Activated T-cell treated with anti-CD3 and anti-CD28 coated beads for 48 hours (primary cell): ENCODE results near the gene OR2V1.
"Not testable (repeated sequence)": the region's sequence is repeated elsewhere in the genome, so short reads cannot be mapped to it uniquely, and the experiment has no call there.

ENCODE experiments used
- DNase-seq: peaks from one replicate; pipeline ENCODE4 v3.0.0-alpha.2; 2020; ENCODE audit warnings: low read depth

Gene OR2V1

DNA sequence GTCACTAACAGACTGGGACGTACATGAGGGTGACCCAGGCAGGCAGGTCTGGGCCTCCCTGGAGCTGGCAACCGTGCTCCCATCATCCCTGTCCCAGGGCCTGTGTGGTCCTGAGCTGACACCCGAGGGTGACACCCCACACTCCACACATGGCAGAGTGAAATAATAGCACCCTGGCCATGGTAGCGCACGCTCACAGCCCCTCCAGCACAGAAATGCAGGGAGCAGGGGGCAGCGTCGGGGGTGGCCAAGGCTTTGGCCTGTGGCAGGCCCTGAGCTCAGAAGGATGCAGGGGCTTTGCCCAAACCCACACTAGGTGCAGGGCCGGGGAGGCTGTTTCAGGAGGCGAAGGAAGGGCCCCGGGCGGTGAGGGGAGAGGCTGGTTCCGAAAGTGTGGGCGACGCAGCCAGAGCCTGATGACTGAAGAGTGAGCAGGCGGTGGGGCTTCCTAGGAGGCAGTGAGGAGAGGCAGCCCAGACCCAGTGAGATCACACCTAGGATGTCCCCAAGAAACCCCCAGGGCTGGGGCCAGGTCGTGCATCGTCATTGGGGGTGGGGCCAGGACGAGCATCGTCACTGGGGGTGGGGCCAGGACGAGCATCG is 29.3 kb upstream of the OR2V1 start:
- DNase-seq: peak; percentile 79

DNA sequence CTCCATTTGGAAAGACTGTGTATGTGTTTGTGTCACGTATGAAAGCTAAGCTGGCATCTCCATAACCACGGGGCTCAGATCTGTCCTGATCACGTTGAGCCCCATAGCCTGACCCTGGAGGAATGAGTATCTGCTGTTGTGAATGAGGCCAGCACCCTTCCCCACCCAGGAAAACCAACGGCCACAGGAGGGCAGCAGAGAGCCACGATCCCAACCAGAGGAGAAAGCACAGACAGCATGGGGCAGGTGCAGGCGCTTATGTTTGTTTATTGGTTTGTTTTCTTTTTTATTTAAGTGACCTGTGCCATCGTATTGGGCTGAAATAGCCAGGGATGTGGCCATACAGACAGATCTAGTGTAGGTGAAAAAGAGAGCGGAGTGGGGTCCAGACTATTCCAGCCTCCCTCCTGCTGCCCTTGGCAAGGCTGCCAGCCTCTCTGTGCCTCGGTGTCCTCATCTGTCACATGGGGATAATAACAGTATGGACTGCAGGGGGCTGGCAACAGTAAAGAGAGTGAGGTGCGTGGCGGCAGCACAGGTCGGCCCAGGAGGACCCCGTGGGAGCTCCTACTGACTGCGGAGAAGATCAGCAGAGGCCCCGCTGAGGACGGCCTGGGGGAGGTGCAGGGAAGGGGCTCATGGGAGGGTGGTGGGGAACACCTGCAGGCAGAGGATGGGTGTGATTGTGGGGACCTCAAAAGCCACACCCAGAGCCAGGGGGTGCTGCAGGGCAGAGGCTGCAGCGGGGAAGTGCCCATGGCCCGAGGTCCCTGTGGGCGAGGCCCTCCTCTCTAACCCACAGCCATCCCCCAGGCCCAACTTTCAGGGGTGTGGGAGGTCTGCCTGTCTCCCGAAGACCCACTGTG is 28.6 kb upstream of the OR2V1 start:
- peak; percentile 87 for DNase-seq

DNA sequence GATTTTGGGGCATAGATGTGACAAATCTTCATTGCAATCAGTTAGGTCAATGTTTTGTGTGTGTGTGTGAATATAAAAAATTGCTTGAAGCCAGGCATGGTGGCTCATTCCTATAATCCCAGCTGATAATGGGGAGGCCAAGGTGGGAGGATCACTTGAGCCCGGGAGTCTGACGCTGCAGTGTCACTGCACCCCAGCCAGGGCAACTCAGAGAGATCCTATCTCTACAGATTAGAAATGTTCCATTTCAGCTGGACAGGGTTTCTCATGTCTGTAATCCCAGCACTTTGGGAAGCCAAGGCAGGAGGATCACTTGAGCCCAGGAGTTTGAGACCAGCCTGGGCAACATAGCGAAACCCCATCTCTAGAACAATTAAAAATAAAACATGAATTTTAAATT is 27.9 kb upstream of the OR2V1 start:
- DNase-seq: no peak

DNA sequence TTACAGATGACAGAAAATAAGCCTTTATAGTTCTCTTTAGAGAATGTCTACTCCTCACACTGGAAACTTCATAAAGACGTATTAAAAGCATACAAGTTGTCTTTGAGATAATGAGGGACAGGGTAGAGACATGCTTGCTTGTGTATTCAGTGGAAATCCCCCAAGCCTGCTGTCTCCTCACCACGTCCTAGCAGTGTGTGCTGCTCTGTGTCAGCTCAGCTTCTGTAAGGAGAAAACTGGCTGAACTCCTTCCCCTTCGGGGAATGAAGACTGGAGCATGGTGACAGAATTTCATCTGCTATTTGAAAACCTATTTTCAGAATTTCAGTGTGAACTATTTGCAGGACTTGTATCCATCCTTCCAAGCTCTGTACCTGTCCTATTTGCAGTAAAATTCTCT is 25.8 kb upstream of the OR2V1 start:
- no peak for DNase-seq

DNA sequence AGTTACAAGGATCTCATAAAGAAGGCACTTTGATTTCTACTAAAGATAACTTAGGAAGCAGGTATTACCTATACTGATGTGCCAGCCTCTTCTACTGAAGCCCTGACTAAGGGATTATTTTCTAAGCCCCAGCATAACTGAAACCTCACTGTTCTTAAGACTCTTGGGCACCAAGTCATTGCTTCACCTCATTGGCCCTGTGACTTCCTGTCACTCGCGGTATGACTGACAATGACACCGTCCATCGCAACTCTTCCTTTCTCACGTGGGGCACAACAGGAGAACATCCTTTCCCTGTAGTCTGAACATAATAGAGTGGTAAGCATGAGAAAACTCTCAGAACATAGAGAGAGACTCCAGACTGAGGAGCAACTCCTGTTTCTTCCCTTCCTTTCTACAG is 22.8 kb upstream of the OR2V1 start:
- DNase-seq: no peak

DNA sequence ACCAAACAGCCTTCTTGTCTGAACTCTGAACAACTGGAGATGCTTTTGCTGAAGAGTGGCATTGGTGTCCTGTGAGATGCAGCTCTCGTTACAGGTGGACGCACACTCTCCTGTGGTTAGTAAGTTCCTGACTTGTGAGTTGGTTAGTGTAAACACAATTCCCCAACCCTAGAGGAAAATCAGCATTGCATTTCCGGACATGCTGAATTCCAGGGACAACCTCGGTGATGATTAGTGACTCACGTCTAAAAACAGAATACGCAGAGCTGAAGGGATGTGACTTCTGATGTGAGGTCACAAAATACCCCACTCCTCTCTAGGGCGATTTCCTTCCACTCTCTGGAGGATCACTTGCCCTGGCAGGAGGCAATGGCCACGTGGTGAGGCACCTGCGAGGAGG is 21.4 kb upstream of the OR2V1 start:
- DNase-seq: no peak

DNA sequence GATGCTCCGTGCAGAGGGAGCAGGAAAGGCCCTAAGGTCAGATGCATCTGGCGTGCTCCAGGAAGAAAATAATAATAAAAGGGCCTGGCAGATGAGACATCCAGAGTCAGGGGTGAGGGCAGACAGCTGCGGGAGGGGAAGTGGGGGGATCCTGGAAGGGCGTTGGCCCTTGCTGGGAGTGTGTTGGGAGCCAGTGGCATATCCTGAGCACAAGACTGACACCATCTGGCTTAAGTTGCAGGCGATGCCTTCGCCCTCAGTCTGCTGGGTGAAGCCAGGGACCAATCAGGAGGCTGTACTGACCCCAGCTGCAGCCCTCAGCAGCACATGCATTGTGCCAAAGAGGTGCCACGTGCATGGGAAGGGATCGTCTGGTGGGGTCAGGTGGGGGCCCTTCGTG is 20.2 kb upstream of the OR2V1 start:
- DNase-seq: no peak

DNA sequence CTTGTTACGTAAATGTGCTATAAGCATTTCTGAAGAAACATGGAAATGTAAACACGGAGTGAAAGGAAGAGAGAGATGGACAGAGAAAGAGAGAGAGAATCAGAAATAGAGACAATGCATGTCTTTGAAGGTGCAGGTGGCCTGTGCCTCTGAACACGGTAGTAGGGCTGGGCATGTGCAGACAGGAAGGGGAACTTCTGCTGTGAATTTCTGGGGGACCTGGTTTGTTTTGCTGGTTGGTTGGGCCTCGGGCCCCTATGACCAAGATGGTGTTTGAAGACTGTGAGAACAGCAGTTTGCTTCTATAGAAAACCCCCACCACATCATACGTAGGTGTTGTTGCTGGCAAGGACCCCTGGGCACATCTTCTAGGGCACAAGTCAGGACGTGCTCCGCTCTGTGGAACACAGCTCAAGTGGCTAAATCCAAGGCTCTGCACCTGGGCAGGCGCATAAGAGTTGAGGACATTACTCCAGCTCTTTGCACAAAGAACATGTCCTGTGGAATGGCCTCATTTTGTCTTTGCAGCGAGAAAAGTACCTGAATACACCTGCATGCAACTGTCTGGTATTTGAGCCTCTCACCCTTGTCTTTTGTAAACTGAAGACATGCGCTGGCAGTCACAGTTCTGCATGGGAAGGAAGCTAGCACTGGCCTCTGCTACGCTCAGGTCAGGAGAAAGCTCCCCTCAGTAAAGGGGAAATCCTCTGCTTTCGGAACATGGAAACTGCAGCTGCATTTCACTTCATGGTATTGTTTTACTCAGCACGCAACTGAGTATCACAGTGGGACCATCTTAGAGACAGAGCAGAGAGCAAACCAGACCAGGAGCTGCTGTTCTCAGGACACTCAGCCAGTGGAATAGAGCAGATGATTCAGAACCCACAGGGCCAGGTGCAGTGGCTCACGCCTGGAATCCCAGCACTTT is 19.1 kb upstream of the OR2V1 start:
- DNase-seq: no peak

DNA sequence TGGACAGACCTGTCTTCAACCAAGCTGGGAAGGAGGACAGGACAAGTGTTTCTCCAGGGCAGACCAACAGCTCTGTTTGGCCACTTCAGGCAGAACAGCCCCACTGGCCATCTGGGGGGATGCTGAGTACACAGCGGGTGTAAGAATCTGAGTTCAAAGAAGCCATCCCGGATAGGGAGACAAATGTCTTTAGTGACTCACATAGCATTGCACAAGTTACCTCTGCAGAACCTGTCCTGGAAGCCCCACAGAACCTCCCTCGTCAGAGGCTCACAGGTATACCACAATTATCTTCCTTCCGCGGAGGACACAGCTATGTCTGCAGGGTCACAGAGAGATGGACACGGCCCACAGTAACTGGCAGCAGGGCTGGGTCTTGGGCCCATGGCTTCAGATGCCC is 18.4 kb upstream of the OR2V1 start:
- DNase-seq: no peak

DNA sequence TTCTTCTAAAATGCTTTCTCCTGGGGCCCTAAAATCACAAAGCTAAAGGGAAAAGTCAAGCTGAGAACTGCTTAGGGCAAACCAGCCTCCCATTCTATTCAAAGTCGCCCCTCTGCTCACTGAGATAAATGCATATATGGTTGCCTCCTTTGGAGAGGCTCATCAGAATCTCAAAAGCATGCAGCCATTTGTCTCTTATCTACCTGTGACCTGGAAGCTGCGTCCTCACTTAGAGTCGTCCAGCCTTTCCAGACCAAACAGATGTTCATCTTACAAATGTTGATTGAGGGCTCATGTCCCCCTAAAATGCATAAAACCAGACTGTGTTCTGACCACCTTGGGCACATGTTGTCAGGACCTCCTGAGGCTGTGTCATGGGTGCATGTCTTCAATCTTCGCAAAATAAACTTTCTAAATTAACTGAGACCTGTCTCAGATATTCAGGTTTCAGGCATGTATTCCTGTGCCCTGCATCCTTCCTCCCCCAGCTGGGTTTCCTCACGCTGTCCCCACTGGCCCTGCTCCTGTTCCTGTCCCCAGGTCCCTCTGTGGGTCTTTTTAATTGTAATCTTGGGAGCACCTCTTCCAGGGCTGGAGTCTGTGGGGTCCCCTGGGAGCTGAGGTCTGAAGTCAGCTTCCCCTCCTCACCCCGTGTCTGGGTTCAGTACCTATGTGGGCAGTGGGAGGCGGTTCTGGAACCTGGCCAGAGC is 16.1 kb upstream of the OR2V1 start, which contains the start of gene OR2V2:
OR2V2 (plus strand) TSS at position 660 of the 710 bp plus-strand sequence. CDS start 7,357 bp downstream, outside the sequence.
- DNase-seq: not testable (repeated sequence)

DNA sequence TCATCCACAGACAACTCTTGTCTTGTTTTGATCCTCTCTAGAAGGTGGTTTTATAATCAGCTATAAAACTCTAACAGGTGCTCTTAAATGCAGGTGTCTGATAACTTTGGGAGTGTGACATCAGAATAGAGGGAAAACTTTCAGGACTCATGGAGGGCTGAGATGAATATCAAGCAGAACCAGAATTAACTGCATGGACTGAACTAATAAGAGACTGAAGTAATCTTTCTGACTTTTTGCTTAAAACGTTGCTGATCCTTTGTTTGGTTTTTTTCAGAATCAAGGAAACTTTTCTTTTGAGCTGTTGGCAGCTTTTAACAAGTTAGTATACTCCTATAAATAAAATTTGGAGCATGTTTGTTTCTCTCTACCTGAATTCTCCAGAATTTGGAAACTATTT is 14.2 kb upstream of the OR2V1 start:
- no peak for DNase-seq

DNA sequence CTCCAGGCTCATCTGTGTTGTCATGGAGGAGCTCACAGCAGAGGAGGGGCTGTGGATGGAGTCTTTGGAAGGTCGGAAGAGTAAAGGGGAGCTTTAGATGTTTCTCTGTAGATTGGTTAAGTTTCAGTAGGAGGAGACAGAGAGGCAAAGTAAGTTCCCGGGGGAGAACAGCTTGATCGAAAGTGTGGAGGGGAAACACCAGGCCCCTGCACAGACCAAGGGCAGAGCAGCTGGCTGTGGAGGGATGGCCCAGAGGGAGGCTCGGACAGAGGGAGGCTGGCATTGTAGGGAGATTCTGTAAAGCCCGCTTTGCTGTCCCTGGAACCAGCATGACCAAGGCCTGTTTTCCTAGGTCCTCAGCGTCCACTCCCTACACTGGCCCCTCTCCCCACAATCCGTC is 11.1 kb upstream of the OR2V1 start:
- DNase-seq: no peak

DNA sequence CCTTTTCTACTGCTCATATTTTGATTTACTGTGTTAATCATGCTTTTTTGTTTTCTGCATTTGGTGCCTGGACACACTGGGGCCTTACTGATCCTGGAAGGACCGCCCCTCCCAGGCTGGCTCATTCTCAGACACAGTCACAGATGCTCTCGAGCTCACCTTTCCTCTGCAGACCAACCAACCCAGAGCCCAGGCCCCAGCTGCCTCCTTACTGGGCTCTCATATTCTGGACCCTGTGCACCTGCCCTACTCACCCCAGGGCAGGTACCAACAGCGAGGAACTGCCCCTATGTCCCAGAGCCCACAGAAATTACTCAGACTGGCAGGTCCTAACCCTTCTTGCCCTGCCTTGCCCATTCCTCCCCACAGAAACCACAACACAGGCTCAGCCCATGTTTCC is 9.8 kb upstream of the OR2V1 start:
- DNase-seq: no peak

DNA sequence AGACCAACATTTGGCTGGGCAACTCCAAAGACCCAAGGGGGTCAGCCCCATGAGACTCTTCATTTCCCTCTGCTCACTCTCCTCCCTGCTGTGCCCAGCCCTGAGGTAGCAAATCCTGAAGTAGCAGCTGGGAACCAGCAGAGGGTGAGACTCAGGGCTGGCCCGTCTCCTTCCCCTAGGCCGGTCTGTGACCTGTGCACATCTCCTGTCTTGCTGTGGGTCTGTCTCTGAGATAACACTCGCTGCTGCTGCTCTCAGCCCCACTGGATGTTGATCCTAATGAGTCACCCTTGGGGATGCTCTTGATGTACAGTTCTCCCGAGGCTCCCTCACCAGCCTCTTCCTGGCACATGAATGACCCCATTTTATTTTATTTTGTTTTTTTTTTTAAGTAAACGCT is 7.3 kb upstream of the OR2V1 start:
- DNase-seq: no peak

DNA sequence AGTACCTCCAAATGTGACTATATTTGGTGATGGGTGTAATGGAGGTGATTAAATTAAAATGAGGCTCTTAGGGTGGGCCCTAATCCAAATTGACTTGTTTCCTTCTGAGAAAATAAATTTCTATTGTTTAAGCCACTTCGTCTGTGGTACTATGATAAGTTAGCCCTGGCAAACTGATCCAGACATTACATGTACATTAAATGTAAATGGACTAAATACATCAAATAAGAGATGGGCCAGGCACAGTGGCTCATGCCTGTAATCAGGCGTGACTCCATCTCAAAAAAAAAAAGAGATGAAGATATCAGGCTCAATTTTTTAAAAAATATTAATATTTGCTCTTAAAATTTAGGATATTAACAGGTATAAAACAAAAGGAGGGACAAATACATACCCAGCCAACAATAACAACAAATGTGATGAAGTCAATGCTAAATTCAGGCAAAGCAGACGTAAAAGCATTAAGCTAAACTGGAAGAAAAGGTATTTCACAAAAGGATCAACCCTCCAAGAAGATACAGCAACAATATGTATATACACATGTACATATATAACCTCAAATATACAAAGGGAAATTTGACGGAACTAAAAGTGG is 5.5 kb upstream of the OR2V1 start:
- DNase-seq: no peak

DNA sequence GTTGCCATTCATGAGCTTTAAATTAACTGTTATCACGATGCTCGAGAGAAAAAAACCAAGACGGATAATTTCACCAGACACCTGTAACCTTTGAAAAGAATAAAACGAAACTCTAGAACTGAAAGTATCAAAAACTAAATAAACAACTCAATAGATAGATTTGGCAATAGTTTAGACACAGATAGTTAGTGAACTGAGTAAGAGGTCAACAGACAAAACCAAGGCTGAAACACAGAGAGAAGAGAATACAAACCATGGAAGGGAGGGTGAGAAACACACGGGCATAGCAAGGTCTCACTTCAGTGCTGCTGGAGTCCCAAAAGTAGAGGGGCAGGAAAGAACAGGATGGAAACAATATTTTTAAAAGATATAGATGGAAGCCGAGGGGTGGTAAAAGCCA is 3.3 kb upstream of the OR2V1 start:
- DNase-seq: no peak

DNA sequence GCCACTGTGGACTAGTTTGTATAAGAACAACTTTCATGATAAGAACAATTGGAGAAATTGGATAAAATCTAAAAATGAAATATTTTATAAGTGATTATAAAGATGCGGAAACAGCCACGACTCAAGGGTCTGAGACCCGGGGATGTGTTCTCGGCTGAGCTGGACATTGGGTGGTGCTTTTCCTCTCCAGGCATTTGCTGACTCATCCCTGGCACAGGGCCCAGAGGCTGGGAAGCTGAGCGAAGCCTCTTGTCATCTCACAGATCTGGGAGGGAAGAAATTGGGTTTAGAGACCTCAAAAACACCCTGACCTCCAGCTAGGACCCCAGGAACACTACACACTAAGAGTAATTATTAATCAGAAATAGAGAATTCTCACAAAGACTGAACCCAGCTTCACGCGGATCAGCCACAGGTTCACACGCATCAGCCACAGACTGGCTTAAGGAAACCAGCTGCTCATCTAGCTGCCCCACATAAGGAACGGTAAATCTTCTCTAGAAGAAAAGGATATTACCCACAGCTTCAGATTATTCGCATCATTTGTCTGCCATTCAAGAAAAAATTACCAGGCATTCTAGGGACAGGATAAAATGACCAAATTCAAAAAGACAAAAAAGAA is 2.8 kb upstream of the OR2V1 start:
- DNase-seq: no peak

DNA sequence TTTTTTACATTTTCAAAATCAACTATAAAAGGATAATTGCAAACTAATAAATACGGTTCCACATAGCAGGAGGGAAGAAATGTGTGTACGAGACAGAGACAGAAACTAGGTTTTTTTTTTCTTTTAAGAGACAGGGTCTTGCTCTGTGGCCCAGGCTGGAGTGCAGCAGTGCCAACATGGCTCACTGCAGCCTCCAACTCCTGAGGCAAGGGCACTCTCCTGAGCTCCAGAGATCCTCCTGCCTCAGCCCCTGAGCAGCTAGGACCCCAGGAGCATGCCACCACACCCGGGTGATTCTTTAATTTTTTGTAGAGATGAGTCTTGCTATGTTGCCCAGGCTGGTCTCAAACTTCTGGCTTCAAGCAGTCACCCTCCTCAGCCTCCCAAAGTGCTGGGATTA is 2.1 kb upstream of the OR2V1 start:
- no peak for DNase-seq

DNA sequence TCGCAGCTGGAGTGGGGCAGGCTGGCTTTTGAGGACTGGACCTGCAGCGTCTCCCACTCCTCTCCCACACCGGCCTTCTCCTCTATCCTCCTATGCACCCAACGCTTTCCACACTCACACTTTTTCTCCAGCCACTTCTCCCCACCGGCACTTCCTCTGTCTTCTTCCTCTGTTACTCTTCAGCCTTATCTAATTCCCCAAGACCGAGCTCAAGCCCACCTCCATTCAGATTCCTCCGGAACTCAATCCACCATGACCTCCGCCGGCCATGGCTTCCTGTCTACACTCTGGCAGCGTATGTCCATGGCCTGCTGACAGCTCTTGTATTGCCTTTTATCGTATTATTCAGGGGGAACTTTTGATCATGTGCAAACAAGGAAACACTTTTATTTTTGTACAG is 545 bp upstream of the OR2V1 start:
- no peak for DNase-seq

DNA sequence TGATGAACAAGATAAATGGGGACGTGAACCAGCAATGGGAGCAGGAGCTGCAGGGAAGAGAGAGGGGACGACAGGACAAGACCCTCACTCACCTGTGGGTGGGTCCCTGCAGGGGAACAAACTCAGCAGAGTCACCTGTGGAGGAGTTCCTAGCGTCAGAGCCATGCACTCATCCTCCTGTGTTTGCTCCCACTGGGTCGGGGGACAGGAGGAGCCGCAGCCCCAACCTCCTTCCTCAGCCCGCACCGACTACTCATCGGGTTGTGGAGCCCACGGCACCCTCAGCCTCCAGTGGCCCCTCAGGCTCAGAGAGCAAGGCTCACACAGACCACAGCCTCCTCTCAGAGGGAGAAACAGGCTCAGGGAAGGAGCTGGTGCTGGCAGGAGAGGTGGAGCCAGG is 888 bp downstream of the OR2V1 start:
- DNase-seq: not testable (repeated sequence)

DNA sequence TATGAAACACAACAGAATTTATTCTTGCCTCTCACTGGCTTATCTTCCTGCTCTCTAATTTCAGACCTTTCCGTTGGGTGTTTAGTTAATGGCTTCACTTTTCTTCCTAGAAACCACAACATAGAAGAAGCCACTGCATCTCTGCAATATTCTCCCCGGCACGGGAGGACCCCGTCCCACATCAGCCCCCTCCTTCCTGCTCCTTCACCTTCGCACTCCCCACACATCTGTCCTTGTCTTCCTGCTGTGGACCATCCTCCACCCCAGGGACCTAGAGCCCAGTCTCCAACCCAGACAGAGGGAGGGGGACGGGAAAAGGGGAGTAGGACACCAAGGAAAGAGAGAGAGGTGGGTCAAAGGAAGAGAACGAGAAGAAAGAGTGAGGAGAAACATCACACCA is 1.4 kb downstream of the OR2V1 start:
- DNase-seq: no peak
